Neural cell (in vitro differentiated cells): ENCODE results near the gene CSAD.

Experiments used
- POLR2AphosphoS5 ChIP-seq: IDR thresholded peaks from 2 replicates; pipeline ENCODE4 v1.6.1; 2012
- RAD21 ChIP-seq: fragments of 450-650 bp; conservative IDR thresholded peaks from 2 replicates; pipeline ENCODE4 v1.6.1; 2014; ENCODE audit warnings: antibody characterized with exemption, mild to moderate bottlenecking, moderate library complexity

DNA sequence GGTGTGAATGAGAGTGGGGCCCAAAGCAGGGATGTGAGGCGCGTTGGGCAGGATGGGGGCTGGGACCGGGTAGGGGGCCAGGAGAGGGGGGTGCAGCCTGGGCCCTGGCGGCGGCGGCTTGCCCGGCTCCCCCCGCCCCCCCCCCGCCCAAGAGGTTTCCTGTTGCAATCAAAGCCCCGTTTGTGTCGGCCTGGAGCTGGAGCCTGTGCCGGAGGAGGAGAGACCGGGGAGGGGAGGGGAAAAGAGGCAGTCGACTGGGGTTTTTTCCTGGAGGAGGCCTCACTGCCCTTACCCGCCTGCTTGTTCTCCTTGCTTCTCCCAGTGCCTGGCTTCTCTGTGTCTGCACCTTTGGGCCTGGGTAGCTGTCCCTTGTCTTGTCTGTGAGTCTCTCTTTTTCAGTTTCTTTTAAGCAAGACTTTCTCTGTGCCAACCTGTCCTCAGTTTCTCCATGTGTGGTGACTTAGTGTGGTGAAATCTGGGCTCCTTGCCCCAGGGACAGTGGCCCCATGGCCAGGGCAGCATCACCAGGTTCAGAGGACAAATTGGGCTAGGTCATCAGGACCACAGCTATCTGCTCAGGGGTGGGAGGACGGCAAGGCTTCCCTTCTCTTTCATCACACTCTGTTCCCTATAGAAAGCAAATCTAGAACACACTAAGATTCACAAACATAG lies 42.8 kb upstream of the CSAD start:
- TF ChIP-seq POLR2AphosphoS5, result no peak
- no peak for TF ChIP-seq RAD21
